OCI-LY3 (cell line): ENCODE data around the gene IQCM.
A peak's percentile ranks its signal among the peaks of the same experiment; 100 is the strongest.

ENCODE experiments used
- H2AFZ ChIP-seq: fragments of 200-600, 300-600 bp; shearing (Covaris generic); 2 replicates; pipeline ENCODE4 v1.6.0; 2014; ENCODE audit warnings: antibody characterized with exemption, low read depth, low read length
- H3K27ac ChIP-seq: fragments of 200-600, 300-600 bp; sonication (generic); 2 replicates; pipeline ENCODE4 v1.5.1; 2014; ENCODE audit warnings: mild to moderate bottlenecking, low read length, moderate library complexity, mixed read lengths
- H3K27me3 ChIP-seq: fragments of 200-600, 300-600 bp; sonication (generic); 2 replicates; pipeline ENCODE4 v1.6.1; 2014; ENCODE audit warnings: low read depth, low read length, mixed read lengths
- H3K36me3 ChIP-seq: fragments of 200-600, 300-600 bp; sonication (generic); replicated peaks from 2 replicates; pipeline ENCODE3; 2014; ENCODE audit warnings: low read depth, low read length, mixed read lengths
- H3K4me1 ChIP-seq: fragments of 300-600, 200-600 bp; sonication (generic); 2 replicates; pipeline ENCODE4 v1.6.1; 2014; ENCODE audit warnings: low read length, mixed read lengths
- H3K4me2 ChIP-seq: fragments of 200-600, 300-600 bp; sonication (generic); 2 replicates; pipeline ENCODE4 v1.6.1; 2014; ENCODE audit warnings: low read length, mixed read lengths
- H3K4me3 ChIP-seq: fragments of 300-600, 200-600 bp; sonication (generic); 2 replicates; pipeline ENCODE4 v1.5.1; 2014; ENCODE audit warnings: antibody characterized with exemption, mild to moderate bottlenecking, low read length, moderate library complexity
- H3K79me2 ChIP-seq: fragments of 300-600, 200-600 bp; shearing (Covaris generic); 2 replicates; pipeline ENCODE4 v1.6.1; 2014; ENCODE audit warnings: mild to moderate bottlenecking, low read length, mixed read lengths
- H3K9ac ChIP-seq: fragments of 300-600, 200-600 bp; shearing (Covaris generic); 2 replicates; pipeline ENCODE4 v1.6.0; 2014; ENCODE audit warnings: mild to moderate bottlenecking, low read length, moderate library complexity
- H3K9me3 ChIP-seq: fragments of 200-600, 300-600 bp; shearing (Covaris generic); 2 replicates; pipeline ENCODE4 v1.6.1; 2014; ENCODE audit warnings: low read length, mixed read lengths; ENCODE audit not compliant: insufficient read depth
- H4K20me1 ChIP-seq: fragments of 200-600, 300-600 bp; sonication (generic); 2 replicates; pipeline ENCODE4 v1.6.1; 2016; ENCODE audit warnings: low read length, mixed read lengths; ENCODE audit not compliant: insufficient read depth
- EZH2phosphoT487 ChIP-seq: fragments of 200-600 bp; shearing (Covaris generic); IDR thresholded peaks from 2 replicates; pipeline ENCODE4 v1.6.1; 2018; ENCODE audit warnings: antibody characterized with exemption, mixed run types, low read depth
- TF ChIP-seq, protein P1 (sequence below): fragments of 200-600, 300-600 bp; sonication (generic); IDR thresholded peaks from 2 replicates; pipeline ENCODE4 v1.5.1; 2014; ENCODE audit warnings: antibody characterized with exemption, low read length, low read depth

IQCM gene

DNA sequence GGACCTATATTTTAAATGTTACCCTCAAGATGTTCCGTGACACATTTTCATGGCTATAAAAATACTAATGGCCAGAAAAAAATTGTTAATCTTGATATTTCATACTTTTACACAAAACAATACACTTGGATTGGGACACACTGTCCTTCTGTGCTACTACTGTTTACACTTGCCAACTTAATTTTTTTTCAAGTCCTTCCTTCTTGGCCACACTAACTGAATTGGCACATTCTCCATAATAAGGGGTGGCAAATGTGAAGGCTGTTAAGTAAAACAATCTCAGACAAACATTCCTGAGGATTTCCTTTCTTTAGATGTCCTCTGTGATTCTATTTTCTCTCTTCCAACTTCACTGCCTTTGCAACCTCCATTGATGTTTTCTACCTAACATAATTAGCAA lies 225.8 kb downstream of the IQCM start:
- H4K20me1 ChIP-seq = no peaks in the 10 kb centered on the region
- TF ChIP-seq, protein P1, sequence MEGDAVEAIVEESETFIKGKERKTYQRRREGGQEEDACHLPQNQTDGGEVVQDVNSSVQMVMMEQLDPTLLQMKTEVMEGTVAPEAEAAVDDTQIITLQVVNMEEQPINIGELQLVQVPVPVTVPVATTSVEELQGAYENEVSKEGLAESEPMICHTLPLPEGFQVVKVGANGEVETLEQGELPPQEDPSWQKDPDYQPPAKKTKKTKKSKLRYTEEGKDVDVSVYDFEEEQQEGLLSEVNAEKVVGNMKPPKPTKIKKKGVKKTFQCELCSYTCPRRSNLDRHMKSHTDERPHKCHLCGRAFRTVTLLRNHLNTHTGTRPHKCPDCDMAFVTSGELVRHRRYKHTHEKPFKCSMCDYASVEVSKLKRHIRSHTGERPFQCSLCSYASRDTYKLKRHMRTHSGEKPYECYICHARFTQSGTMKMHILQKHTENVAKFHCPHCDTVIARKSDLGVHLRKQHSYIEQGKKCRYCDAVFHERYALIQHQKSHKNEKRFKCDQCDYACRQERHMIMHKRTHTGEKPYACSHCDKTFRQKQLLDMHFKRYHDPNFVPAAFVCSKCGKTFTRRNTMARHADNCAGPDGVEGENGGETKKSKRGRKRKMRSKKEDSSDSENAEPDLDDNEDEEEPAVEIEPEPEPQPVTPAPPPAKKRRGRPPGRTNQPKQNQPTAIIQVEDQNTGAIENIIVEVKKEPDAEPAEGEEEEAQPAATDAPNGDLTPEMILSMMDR = no peak
- no peak for TF ChIP-seq EZH2phosphoT487
- no peak overlapping the region for H3K4me3 ChIP-seq
- no peak overlapping the region for H2AFZ ChIP-seq
- H3K9ac ChIP-seq = no peak overlapping the region
- H3K27me3 ChIP-seq = no peaks in the 10 kb centered on the region
- H3K9me3 ChIP-seq = no peaks in the 10 kb centered on the region
- H3K27ac ChIP-seq = no peak overlapping the region
- H3K79me2 ChIP-seq = no peaks in the 10 kb centered on the region
- no peaks in the 10 kb centered on the region for H3K36me3 ChIP-seq
- H3K4me2 ChIP-seq = no peak overlapping the region
- peaks cover 6% of the 10 kb centered on the region; the same call in 1 of the 2 replicates for H3K4me1 ChIP-seq

DNA sequence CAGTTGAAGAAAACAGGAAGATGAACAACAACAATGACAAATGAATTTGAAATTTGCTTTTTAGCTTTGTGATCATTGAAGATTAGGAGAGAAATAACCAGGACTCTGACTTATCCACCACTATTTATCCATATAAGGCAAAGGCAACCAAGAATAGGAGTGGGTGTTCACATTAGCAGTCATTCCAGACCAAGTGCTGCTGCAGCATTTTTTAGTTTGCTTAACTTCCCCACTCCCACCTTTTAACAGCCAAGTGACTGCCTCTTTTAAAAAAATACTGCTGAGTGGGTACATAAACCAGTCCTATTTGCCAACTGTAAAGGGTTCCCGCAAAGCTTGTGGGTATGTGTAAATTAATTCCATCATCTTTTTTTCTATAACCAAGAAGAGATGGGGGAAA lies 230.9 kb downstream of the IQCM start:
- H3K79me2 ChIP-seq = no peaks in the 10 kb centered on the region
- TF ChIP-seq, protein P1 = no peak
- TF ChIP-seq EZH2phosphoT487 = no peak
- no peaks in the 10 kb centered on the region for H3K9me3 ChIP-seq
- no peak overlapping the region for H3K27ac ChIP-seq
- no peak overlapping the region for H3K4me2 ChIP-seq
- peaks cover 8% of the 10 kb centered on the region; the same call in 1 of the 2 replicates for H3K4me1 ChIP-seq
- no peaks in the 10 kb centered on the region for H3K27me3 ChIP-seq
- no peak overlapping the region for H3K9ac ChIP-seq
- H3K4me3 ChIP-seq = no peak overlapping the region
- no peaks in the 10 kb centered on the region for H4K20me1 ChIP-seq
- no peak overlapping the region for H2AFZ ChIP-seq
- H3K36me3 ChIP-seq = no peaks in the 10 kb centered on the region

DNA sequence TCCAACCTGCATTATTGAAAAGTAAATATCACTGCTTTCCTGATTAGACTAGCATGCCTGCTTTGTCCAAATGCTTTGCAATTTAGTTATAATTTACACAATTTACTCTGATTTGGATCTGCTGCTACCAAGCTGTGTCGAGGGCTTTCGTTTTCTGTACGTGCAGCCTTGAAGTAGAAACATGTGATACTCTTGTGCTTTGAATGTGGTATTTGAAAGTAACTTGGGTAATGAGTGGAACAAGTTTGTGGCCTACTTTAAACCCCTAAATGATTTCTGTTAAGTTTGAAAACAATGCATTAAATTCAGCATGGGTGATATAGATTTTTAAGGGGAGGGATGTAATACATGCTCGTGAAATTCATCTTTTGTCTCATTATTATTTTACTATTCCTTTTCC lies 240.7 kb downstream of the IQCM start:
- H2AFZ ChIP-seq = peak overlapping the region; percentile 62
- no peaks in the 10 kb centered on the region for H3K79me2 ChIP-seq
- TF ChIP-seq EZH2phosphoT487 = no peak
- TF ChIP-seq, protein P1 = no peak

DNA sequence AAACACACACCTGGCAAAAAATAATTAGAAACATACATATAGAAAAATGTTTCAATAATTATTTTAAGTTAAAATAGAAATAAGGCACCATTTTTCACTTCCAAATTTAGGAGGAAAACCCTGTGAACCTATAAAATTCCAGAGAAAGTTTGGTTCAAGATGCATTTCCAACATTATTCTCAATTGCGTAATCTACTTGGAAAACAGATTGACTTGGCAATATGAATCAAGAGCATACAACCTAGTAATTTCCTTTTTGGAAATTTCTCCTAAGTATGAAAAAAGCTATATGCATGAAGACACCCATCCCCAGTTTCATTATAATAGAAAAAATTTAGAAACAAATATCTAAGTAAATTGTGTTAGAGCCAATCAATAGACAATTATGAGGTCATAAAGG lies 242.9 kb downstream of the IQCM start:
- TF ChIP-seq, protein P1 = no peak
- no peak for TF ChIP-seq EZH2phosphoT487
- Histone ChIP-seq H3K36me3 (no peaks in the 10 kb centered on the region), H3K4me3 (no peak overlapping the region), H3K9ac (no peak overlapping the region), H3K4me1 (peaks cover 11% of the 10 kb centered on the region), H3K9me3 (no peaks in the 10 kb centered on the region), H3K27ac (no peak overlapping the region), H3K4me2 (no peak overlapping the region), H3K79me2 (no peaks in the 10 kb centered on the region), H2AFZ (no peak overlapping the region), H4K20me1 (no peaks in the 10 kb centered on the region), H3K27me3 (no peaks in the 10 kb centered on the region)

More for the DNA sequence above, 240.7 kb downstream of the IQCM start:
- no peaks in the 10 kb centered on the region for H3K27me3 ChIP-seq
- H3K4me2 ChIP-seq = peak overlapping the region; percentile 45
- H3K27ac ChIP-seq = peak overlapping the region; percentile 32
- peaks cover 11% of the 10 kb centered on the region for H3K4me1 ChIP-seq
- H3K9ac ChIP-seq = no peak overlapping the region
- H3K9me3 ChIP-seq = no peaks in the 10 kb centered on the region
- H3K4me3 ChIP-seq = 0 out of 2 replicates have a peak overlapping the region, but pooled peaks have one; percentile 13
- H3K36me3 ChIP-seq = no peaks in the 10 kb centered on the region
- no peaks in the 10 kb centered on the region for H4K20me1 ChIP-seq
